OCI-LY7 (cell line): Measurements from ENCODE around the gene USP34. TPM values are rescaled to one million over a fixed set of nuclear protein-coding genes. Genes with fewer than 3 reads are reported as not detected.

Source experiments
- BruUV-seq: library from RNA; stranded (reverse); fragments of 400-500 nt; replicated peaks from 2 replicates; lab custom pipeline; 2021; lab: Mats Ljungman, UMichigan
- CTCF ChIA-PET: fragments of 300-600 bp; sonication (Branson Sonifier 250); formaldehyde crosslinking; loops from one replicate; lab custom pipeline; 2022; ENCODE audit warnings: antibody characterized with exemption; ENCODE audit not compliant: unreplicated experiment; lab: Charles Lee
- POLR2A ChIA-PET: fragments of 300-600 bp; sonication (Branson Sonifier 250); formaldehyde crosslinking; loops from one replicate; lab custom pipeline; 2022; ENCODE audit warnings: antibody characterized with exemption; lab: Charles Lee
- DNase-seq: peaks from one replicate; pipeline ENCODE4 v3.0.0-alpha.2; 2015; ENCODE audit warnings: low spot score
- H2AFZ ChIP-seq: fragments of 200-600 bp; sonication (generic), shearing (Covaris generic); 2 replicates; pipeline ENCODE4 v1.6.1; 2014; ENCODE audit warnings: mild to moderate bottlenecking, antibody characterized with exemption, low read length, moderate library complexity
- H3K27ac ChIP-seq: fragments of 200-600 bp; sonication (generic); 2 replicates; pipeline ENCODE4 v1.5.1; 2014; ENCODE audit warnings: mixed run types, low read depth, mild to moderate bottlenecking, moderate library complexity, low read length, inconsistent platforms; ENCODE audit not compliant: poor library complexity, severe bottlenecking
- H3K36me3 ChIP-seq: fragments of 200-600 bp; sonication (generic); 2 replicates; pipeline ENCODE4 v1.6.1; 2014; ENCODE audit warnings: mild to moderate bottlenecking, antibody characterized with exemption, low read length, moderate library complexity, mixed read lengths; ENCODE audit not compliant: insufficient read depth
- H3K4me1 ChIP-seq: fragments of 200-600 bp; sonication (generic); 2 replicates; pipeline ENCODE4 v1.5.1; 2014; ENCODE audit warnings: mild to moderate bottlenecking, low read length; ENCODE audit not compliant: insufficient read depth, poor library complexity, severe bottlenecking
- H3K4me2 ChIP-seq: fragments of 200-600 bp; sonication (generic); 2 replicates; pipeline ENCODE4 v1.6.1; 2014; ENCODE audit warnings: mild to moderate bottlenecking, low read length
- H3K4me3 ChIP-seq: fragments of 200-600 bp; sonication (generic); 2 replicates; pipeline ENCODE4 v1.5.1; 2014; ENCODE audit warnings: mild to moderate bottlenecking, low read depth, low read length; ENCODE audit not compliant: poor library complexity, severe bottlenecking
- H3K79me2 ChIP-seq: fragments of 200-600 bp; sonication (generic); 2 replicates; pipeline ENCODE4 v1.6.1; 2016; ENCODE audit warnings: low read depth, mild to moderate bottlenecking, low read length, moderate library complexity, mixed read lengths; ENCODE audit not compliant: insufficient read depth
- H3K9me2 ChIP-seq: fragments of 200-600 bp; sonication (generic); 2 replicates; pipeline ENCODE4 v1.6.1; 2016; ENCODE audit warnings: mild to moderate bottlenecking, low read length, mixed read lengths; ENCODE audit not compliant: insufficient read depth
- H3K9me3 ChIP-seq: fragments of 200-600 bp; sonication (generic); 2 replicates; pipeline ENCODE4 v1.6.1; 2014; ENCODE audit warnings: mild to moderate bottlenecking, mixed run types, low read length, mixed read lengths
- H4K20me1 ChIP-seq: fragments of 200-600 bp; sonication (generic); 2 replicates; pipeline ENCODE4 v1.6.1; 2014; ENCODE audit warnings: mild to moderate bottlenecking, antibody characterized with exemption, low read length, moderate library complexity, mixed read lengths; ENCODE audit not compliant: insufficient read depth
- CTCF ChIP-seq: fragments of 200-600 bp; sonication (generic); conservative IDR thresholded peaks from 2 replicates; pipeline ENCODE4 v1.5.1; 2014; ENCODE audit warnings: mild to moderate bottlenecking, antibody characterized with exemption, low read length, moderate library complexity, mixed read lengths
- EZH2phosphoT487 ChIP-seq: fragments of 200-600 bp; sonication (generic); IDR thresholded peaks from 2 replicates; pipeline ENCODE4 v1.6.1; 2018; ENCODE audit warnings: low read depth, borderline replicate concordance, mild to moderate bottlenecking, mixed run types, antibody characterized with exemption, low read length, moderate library complexity, mixed read lengths
- intact Hi-C: fragments of 100-400 bp; cut with micrococcal nuclease; formaldehyde crosslinking; loops from one replicate; pipeline ENCODE4 v1.10.0; 2022; ENCODE audit not compliant: unreplicated experiment
- total RNA-seq, 2 experiments: library from RNA; depleted of rRNA in 1 of 2; stranded (reverse); fragments of >200 nt in 1 of 2; shearing (Covaris generic) in 1 of 2; gene quantifications; 2 replicates each; pipeline ENCODE4 v1.2.3, GENCODE V29; 2014 to 2022

USP34 gene
- total RNA-seq, 2 experiments from 2014 or later, result 192 to 344 TPM

- POLR2A ChIA-PET, result interaction anchor here (0.6 to 5.3 kb wide), 16 partner anchors 10 to 1084 kb away, joined by 3 to 40 read pairs (median 4); partner anchors contain the start of gene XPO1
- H3K9me3 ChIP-seq, result no peaks in the 10 kb centered on the region; the same call in 1 of the 2 replicates
- H3K4me3 ChIP-seq, result peak overlapping the region; percentile 57
- H3K79me2 ChIP-seq, result peaks cover 94% of the 10 kb centered on the region
- no TSS peak for BruUV-seq
- no peaks in the 10 kb centered on the region for H3K9me2 ChIP-seq
- CTCF ChIA-PET, result interaction anchor here (0.7 to 1.6 kb wide), 5 partner anchors 10 to 109 kb away, joined by 3 to 9 read pairs (median 4); no protein-coding TSS in a partner anchor
- no peaks in the 10 kb centered on the region for H4K20me1 ChIP-seq
- DNase-seq, result peak; percentile 89
- no peak overlapping the region for H2AFZ ChIP-seq
- TF ChIP-seq CTCF (peak; percentile 90), EZH2phosphoT487 (no peak)
- peaks cover 85% of the 10 kb centered on the region for H3K4me1 ChIP-seq
- peak overlapping the region; percentile 98 for H3K27ac ChIP-seq
- peaks cover 47% of the 10 kb centered on the region for H3K36me3 ChIP-seq
- intact Hi-C loops, result loop anchor here (10.0 kb wide), 1 partner anchor 542 kb away; the partner anchor contains the start of gene REL
- H3K4me2 ChIP-seq, result peak overlapping the region; percentile 80
Measured at GRCh38 chr2:61426267-61426897, 44.5 kb downstream of the USP34 start.

- H3K4me2 ChIP-seq, result peak overlapping the region; percentile 80
Measured at GRCh38 chr2:61425605-61426155, 45.2 kb downstream of the USP34 start.

More at GRCh38 chr2:61425605-61426155, 45.2 kb downstream of the USP34 start:
- H3K9me2 ChIP-seq, result no peaks in the 10 kb centered on the region
- H2AFZ ChIP-seq, result no peak overlapping the region
- BruUV-seq, result TSS peak; percentile 92
- no peak for DNase-seq
- H3K4me1 ChIP-seq, result peaks cover 87% of the 10 kb centered on the region
- H4K20me1 ChIP-seq, result no peaks in the 10 kb centered on the region
- intact Hi-C loops, result loop anchor here (1.0 to 10.0 kb wide), 3 partner anchors 16 to 541 kb away; partner anchors contain the start of genes REL and USP34
- H3K4me3 ChIP-seq, result peak overlapping the region; percentile 57
- H3K79me2 ChIP-seq, result peaks cover 94% of the 10 kb centered on the region
- ChIA-PET POLR2A (interaction anchor here (0.6 to 5.3 kb wide), 13 partner anchors 9 to 1084 kb away, joined by 3 to 40 read pairs (median 4); no protein-coding TSS in a partner anchor), CTCF (interaction anchor here (1.0 to 1.6 kb wide), 3 partner anchors 11 to 16 kb away, joined by 4 to 9 read pairs (median 4); no protein-coding TSS in a partner anchor)
- H3K9me3 ChIP-seq, result no peaks in the 10 kb centered on the region; the same call in 1 of the 2 replicates
- H3K36me3 ChIP-seq, result peaks cover 40% of the 10 kb centered on the region
- H3K27ac ChIP-seq, result peak overlapping the region; percentile 98
- TF ChIP-seq CTCF (no peak), EZH2phosphoT487 (no peak)
